Activated gamma-delta T cell treated with anti-CD3 and anti-CD28 coated beads, Interleukin-2, amount 50 U/mL, for 16 hours (primary cell): Measurements from ENCODE around the gene OR2B3.
"Not testable (repeated sequence)": the region's sequence is repeated elsewhere in the genome, so short reads cannot be mapped to it uniquely, and the experiment has no call there.

Experiments used
- DNase-seq: peaks from one replicate; pipeline ENCODE4 v3.0.0-alpha.2; 2020; ENCODE audit warnings: low read depth

Gene OR2B3, protein sequence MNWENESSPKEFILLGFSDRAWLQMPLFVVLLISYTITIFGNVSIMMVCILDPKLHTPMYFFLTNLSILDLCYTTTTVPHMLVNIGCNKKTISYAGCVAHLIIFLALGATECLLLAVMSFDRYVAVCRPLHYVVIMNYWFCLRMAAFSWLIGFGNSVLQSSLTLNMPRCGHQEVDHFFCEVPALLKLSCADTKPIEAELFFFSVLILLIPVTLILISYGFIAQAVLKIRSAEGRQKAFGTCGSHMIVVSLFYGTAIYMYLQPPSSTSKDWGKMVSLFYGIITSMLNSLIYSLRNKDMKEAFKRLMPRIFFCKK

DNA sequence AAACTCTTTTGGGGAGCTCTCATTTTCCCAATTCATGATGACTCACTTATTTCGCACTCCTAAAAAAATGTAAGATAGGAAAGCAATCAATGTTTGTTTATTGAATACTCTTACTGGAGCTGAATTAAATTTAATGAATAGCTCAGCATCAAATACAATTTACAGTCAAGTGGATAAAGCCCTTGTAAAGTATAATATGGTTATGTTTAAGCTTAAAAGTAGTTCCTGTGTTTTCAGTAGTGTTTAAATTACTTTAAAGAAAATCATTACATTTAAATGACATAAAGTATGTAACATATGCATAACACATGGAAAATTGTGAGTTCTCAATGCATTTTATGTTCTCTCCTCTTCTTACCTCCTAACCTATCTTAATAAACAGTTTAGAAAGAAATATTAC lies at the start of gene OR2B3:
OR2B3 (minus strand) TSS at position 101 of the 400 bp plus-strand sequence; CDS start at position 36, 65 bp downstream.
- DNase-seq, result no peak

DNA sequence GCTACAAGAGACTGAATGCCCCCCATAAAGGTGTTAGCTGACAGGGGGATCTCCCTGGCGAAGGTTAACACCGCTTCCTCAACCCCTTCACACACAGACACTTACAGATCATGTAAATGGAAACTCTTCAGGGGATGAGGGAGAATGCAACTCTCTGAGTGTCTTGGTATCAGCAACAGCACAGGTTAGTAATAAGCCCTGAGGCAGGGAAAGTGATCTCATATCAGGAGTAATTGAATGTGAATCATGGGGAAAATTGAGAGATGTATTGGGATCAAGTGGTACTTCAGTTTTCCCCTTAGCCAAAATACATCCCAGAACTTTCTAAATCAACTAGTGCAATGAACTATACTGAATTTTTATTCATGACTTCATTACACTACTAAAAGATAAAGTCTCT lies 44.6 kb upstream of the OR2B3 start:
- DNase-seq, result no peak

DNA sequence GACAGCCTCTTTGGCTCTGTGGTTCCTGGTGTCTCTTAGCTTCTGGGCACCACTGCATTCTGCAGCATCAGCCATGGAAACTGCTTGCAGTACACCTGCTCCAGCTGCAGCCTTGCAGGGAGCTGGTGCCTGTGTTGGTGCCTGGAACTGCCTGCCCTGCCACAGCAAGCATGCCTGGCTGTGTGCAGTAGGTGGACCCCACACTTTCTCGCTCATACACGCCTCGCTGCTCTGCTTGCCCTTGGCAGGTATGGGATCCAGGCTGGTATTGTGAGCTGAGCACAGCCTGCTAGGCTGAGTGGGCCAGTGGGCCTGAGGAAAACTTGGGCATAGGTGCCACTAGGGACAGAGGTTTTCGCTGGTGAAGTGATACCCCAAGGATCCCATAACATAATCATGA lies 43.5 kb upstream of the OR2B3 start:
- DNase-seq, result no peak

DNA sequence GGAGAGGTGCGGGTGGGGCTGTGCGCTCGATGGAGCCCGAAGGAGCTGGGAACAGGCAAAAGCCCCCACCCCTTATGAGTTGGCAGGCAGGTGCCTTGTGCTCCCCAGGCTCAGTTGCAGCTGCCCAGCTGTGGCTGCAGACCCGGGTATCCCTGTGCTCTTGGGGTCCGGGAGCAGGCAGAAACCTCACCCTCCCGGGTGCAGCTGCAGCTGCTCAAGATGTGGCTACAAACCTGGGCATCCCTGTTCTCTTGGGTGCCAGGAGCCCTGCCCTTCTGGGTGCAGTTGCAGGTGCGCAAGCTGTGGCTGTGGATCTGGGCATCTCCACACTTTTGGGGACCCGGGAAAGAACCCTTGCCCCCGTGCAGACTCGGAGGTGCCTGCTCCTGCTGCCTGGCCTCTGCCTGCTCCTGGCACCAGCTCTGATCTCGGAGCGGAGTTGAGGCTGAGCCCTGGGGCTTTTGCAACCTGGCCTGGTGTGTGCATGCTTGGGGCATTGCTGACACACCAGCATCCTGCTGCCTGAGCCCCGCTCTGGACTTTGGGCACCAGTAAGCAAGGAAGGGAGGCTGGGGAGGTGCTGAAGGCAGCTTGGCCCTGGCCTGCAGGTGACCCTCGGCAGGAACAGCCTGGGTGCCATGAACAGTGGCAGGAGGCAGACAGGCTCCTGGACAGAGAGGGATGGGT lies 42.4 kb upstream of the OR2B3 start:
- DNase-seq, result no peak

DNA sequence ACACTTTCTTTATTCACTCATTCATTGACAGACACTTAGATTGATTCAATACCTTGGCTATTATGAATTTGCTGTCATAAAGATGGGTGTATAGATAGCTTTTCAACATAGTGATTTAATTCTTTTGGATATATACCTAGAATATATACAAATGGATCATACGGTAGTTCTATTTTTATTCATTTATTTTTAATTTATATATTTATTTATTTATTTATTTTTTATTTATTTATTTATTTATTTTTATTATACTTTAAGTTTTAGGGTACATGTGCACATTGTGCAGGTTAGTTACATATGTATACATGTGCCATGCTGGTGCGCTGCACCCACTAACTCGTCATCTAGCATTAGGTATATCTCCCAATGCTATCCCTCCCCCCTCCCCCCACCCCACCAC lies 27.9 kb upstream of the OR2B3 start:
- not testable (repeated sequence) for DNase-seq

DNA sequence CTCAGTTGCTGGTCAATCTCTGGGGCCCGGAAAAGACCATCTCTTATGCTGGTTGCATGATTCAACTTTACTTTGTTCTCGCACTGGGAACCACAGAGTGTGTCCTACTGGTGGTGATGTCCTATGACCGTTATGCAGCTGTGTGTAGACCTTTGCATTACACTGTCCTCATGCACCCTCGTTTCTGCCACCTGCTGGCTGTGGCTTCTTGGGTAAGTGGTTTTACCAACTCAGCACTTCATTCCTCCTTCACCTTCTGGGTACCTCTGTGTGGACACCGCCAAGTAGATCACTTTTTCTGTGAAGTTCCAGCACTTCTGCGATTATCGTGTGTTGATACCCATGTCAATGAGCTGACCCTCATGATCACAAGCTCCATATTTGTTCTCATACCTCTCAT lies 25.0 kb upstream of the OR2B3 start:
- no peak for DNase-seq

DNA sequence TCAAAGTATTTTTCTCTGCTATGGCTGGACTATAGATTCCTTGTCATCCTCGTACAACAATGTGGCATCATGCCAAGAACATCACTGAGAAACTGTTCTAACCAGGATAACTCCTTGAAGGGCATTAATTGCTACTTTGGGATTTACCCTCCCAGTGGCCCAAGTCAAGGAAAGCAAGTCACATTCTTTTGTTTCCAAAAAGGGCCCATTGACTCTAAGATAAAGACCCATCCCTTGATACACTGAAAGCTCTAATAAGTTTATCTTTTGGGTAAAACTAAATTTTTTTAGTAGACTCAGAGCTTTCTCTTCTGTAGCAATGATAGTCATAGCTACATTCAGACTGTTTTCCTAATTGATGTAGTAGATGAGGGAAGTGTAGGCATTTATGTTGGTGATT lies 20.6 kb upstream of the OR2B3 start, which contains the start of gene OR2J3:
OR2J3 (plus strand) TSS at position 301 of the 400 bp plus-strand sequence. CDS start 3,833 bp downstream, outside the sequence.
- DNase-seq, result no peak

DNA sequence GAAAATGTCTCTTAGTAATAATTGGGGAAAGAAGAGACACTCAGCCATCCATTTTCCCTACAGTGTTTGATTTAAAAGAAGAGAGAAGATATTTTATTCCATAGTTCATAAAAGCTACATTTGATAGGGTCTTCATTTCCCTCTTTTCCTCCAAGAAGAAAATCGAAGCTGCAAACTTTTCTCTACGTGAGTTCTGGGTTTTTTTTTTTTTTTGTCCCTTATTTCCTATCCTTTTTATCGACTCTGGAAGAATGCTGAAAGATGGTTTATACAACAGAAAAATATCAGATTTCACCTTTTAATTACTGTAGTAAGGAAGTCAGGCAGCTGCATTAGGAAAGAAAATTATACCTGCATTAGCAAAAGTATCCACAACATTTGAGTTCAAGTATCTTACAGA lies 12.1 kb upstream of the OR2B3 start, which contains the start of gene OR2J1:
OR2J1 (plus strand) TSS at position 301 of the 400 bp plus-strand sequence. CDS start 1,453 bp downstream, outside the sequence.
- no peak for DNase-seq

DNA sequence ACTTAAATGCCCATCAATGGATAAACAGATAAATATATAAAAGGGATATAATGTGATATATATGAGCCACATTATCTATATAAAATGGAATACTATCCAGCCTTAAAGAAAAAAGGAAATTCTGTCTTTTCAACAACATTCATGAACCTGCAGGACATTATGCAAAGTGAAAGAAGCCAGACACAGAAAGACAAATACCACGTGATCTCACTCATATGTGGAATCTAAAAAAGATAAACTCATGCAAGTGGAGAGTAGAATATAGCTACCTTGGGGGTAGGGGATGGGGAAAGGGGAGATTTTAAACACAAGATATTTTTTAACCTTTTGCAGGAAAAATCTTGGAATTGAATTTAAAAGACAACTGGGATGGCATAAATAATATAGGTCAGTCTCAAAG lies 10.7 kb upstream of the OR2B3 start:
- DNase-seq, result no peak

DNA sequence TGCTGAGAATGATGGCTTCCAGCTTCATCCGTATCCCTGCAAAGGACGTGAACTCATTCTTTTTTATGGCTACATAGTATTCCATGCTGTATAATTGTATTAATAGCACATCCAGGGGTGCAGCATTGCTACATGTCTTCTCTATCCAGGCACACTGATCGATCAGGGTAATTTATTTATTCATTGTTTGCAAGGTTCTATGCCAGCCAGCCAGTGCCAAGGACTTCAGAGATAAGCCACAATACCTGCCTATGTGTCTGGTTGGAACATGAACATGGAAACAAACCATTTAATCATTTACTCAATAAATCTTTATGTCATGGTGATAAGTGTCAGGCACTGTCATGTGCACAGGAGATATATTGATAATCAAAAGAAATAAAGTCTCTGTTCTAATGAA lies 5.8 kb upstream of the OR2B3 start:
- no peak for DNase-seq

DNA sequence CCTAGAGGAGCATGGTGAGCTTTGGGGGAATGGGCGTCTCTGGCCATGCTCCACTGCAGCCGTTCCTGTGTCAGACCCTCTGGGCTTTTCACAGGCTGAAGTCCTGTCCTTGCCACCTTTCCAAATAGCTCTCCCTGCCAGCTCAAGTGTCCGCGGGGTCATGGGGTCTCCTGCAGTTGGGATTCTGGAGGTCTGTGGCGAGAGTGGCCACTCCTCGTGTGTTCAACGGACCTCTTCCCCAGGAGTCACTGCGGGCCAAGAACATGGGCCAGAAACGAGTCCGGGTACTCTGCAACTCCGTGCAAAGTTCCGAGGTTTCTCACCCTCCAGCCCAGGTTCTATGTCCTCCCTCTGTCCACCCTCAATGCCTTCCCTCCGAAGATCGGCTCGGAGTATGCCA lies 4.7 kb downstream of the OR2B3 start:
- no peak for DNase-seq

DNA sequence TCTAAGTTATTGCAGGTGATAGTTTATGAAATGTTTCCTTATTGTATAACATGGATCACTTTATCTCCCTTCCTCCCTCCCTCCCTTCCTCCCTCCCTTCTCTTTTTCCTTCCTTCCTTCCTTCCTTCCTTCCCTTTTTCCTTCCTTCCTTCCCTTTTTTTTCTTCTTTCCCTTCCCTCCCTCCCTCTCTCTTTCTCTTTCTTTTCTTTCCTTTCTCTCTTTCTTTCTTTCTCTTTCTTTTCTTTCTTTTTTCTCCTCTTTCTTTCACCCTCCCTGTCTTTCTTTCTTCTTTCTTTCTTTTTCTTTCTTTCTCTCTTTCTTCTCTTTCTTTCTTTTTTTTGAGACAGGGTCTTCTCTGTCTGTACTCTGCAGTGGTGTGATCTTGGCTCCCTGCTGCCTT lies 5.8 kb downstream of the OR2B3 start:
- DNase-seq, result no peak

DNA sequence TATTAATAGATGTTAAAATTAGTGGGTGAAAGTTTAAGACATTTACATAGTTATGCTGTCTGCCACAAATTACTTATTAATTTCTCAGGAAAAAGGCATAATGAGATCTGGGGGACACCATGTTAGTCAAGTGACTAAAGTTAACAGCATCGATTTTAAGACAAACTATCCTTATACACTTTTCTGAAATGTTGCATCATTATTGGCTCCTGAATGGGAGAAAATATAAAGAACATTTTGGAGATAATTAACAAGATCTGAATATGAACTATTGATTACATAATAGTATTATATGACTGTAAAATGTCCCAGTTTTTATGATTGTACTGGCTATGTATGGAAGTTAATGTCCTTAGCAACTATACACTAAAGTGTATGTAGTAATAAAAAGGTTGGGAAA lies 7.9 kb downstream of the OR2B3 start:
- DNase-seq, result no peak

DNA sequence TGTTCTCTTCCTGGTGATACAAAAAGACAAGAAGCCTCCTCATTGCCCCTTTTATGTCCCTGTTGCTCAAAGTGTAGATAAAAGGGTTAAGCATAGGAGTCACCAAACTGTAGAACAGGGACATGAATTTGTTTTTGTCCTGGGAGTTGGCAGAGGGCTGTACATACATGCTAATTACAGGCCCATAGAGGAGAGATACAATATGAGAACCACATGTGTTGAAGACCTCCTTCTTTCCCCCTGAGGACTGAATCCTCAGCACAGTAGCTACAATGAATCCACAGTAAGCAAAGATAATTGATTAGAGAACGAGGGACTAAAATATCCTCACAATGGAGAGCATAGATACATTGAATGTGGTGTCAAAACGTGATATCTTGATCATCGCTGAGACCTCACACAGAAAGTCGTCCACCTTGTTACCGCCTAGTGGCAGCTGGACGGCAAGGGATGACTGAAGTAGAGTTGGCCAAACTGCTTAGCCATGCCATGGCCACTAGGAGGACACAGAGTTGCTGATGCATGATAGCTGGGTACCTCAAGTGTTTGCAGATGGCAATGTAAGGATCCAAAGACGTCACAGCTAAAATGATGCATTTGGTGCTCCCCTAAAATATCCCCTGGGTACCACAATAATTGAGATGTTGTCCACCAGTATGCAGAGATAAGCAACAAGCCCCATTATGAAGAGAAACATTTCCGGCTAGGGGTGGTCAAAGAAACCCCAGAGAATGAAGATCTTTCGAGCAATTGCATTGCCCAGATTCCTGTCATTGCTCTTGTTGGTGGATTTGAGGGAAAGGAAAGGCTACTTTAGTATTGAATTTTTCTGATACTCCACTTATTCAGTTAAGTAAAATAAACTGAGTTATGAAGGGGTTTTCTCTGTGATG lies 15.0 kb downstream of the OR2B3 start:
- no peak for DNase-seq

DNA sequence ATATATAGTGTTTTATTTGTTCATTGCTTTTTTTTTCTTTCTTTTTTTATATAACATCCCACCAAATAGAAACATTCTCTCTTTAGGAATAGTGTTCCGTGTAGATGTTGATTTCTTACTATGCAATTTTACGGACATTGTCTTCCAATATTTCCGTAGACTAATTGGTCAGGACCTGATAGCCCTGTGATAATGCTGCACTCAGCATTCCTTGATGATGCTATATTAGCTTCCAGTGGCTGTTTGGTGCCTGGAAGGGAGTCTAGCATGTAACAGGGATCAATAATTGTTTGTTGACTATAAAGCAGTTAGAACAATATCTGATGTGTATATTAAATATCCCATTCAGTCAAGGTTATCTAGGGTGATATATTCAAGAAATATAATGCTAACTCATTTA lies 35.4 kb downstream of the OR2B3 start:
- no peak for DNase-seq

DNA sequence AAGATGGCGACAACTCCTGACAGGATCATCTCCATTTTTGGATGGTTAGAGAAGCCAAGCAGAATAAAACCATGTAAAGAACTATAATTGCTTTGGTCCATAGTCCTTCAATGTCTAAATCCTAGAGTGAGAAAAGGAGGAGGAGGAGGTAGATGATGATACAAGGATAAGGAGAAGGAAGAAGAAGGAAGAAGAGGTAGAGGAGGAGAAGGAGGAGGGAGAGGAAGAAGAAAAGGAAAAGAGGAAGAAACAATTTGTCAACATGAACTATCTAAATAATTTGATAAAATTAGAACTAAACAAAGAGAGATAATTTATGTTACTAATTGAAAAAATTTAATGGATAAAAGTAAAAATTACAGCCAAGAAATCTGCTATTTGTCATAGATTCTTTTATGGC lies 42.0 kb downstream of the OR2B3 start, which contains the start of gene OR2W1:
OR2W1 (minus strand) TSS at position 101 of the 400 bp plus-strand sequence; CDS start at position 101, 0 bp downstream.
- no peak for DNase-seq
